Vagina (tissue), 2 donors: ENCODE measurements around the gene TMEM248. TPM values are rescaled to one million over a fixed set of nuclear protein-coding genes. Genes with fewer than 3 reads are reported as not detected.
"Not testable (repeated sequence)": the region's sequence is repeated elsewhere in the genome, so short reads cannot be mapped to it uniquely, and the experiment has no call there.

Source experiments
- DNase-seq, 2 donors: peaks; one replicate each; pipeline ENCODE4 v3.0.0-alpha.2; 2017; ENCODE audit errors: extremely low spot score in 2 of 2
- H3K27ac ChIP-seq: fragments of 200-600 bp; sonication (generic); one replicate; pipeline ENCODE4 v1.5.1; 2019
- H3K27me3 ChIP-seq: fragments of 200-600 bp; sonication (generic); one replicate; pipeline ENCODE4 v1.5.1; 2019
- H3K36me3 ChIP-seq, 2 donors: fragments of 200-600 bp; sonication (generic); one replicate each; pipeline ENCODE4 v1.5.1; 2017 to 2019
- H3K4me1 ChIP-seq: fragments of 200-600 bp; sonication (generic); one replicate; pipeline ENCODE4 v1.5.1; 2019
- H3K4me3 ChIP-seq, 2 donors: fragments of 200-600 bp; sonication (generic); 1 replicate in 1 of 2; 2 replicates in 1 of 2; pipeline ENCODE4 v1.5.1; 2016 to 2019
- H3K9me3 ChIP-seq: fragments of 200-600 bp; sonication (generic); one replicate; pipeline ENCODE4 v1.5.1; 2019
- POLR2A ChIP-seq, 2 donors: fragments of 450-650 bp; IDR thresholded peaks; one replicate each; pipeline ENCODE4 v1.6.1; 2017; ENCODE audit warnings: antibody characterized with exemption in 2 of 2, mild to moderate bottlenecking in 2 of 2, moderate library complexity in 2 of 2
- POLR2AphosphoS5 ChIP-seq, 2 donors: sonication (generic); formaldehyde crosslinking; IDR thresholded peaks; one replicate each; pipeline ENCODE4 v1.9.0; 2017; ENCODE audit warnings: antibody characterized with exemption in 2 of 2, mild to moderate bottlenecking in 2 of 2, low read depth in 1 of 2; ENCODE audit not compliant: insufficient read depth in 1 of 2
- intact Hi-C: fragments of 100-400 bp; cut with DNase I; formaldehyde crosslinking; loops from one replicate; pipeline ENCODE4 v1.15.1; 2023
- total RNA-seq: library from RNA; depleted of rRNA; stranded (reverse); fragments of >200 nt; gene quantifications from one replicate; pipeline ENCODE4 v1.2.3, GENCODE V29; 2016
- TF ChIP-seq, protein P1 (sequence below), 3 experiments: fragments of 450-650 bp in 2 of 3; fragments of 200-600 bp in 1 of 3; sonication (generic) in 1 of 3; IDR thresholded peaks; one replicate each; pipeline ENCODE4 v1.5.1; 2017 to 2019; ENCODE audit warnings: antibody characterized with exemption in 3 of 3, mild to moderate bottlenecking in 2 of 3, moderate library complexity in 2 of 3

Gene TMEM248
- total RNA-seq, 1 donor from 2014 or later = 59.7 TPM

DNA sequence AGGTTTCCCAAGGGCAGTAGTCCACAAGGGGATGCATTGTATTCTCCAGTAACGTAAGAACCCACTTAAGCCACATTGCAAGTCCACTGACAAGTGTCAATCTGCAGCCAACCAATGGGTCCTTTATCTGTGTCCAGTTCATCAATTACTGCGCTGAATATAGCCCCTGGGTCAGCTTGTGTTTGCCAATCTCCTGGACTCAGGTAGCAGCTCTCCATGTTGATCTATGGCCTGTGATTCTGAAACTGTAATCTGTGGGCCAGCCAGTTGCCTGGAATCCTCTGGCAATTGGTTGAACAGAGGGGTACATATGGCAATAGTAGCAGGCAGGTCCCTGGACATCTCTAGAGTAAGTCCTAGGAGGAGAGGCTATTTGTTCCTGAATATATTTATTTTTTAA lies 8.8 kb upstream of the TMEM248 start:
- H3K27me3 ChIP-seq = no peaks in the 10 kb centered on the region
- intact Hi-C loops = no loop called here

DNA sequence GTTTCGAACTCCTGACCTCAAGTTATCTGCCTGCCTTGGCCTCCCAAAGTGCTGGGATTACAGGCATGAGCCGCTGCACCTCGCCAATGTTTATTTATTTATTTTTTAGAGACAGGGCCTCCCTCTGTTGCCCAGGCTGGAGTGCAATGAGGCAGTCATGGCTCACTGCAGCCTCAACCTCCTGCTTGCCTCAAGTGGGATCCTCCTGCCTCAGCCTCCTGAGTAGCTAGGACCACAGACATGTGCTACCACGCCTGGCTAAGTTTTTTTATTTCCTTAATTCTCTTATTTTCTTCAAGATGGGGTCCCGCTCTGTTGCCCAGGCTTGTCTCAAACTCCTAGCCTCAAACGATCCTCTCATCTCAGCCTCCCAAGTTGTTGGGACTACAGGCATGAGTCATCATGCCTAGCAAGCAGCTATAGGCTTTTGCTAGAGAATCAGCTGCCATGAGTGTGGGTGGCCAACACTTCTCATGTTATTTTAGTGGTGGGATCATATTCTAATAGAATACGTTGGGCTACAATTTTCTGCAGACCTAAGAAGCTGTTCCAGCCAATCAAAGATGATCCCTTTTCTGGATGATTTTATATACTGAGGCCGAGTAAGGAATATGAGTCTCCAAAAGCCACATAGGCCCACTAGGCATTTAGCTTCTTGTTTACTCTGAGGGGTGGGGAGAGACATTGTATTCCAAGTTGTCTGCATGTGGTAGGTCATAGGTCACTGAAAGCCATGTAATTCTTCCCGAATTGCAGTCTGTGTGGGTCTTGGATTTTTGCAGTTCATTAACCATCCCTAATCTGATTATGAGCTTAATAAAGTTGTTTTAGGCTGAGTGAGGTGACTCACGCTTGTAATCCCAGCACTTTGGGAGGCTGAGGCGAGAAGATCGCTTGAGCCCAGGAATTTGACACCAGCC lies 7.6 kb upstream of the TMEM248 start:
- no peak overlapping the region for H3K4me3 ChIP-seq
- H3K4me1 ChIP-seq = no peaks in the 10 kb centered on the region
- no peaks in the 10 kb centered on the region for H3K36me3 ChIP-seq
- no peaks in the 10 kb centered on the region for H3K9me3 ChIP-seq
- intact Hi-C loops = no loop called here
- TF ChIP-seq, protein P1, sequence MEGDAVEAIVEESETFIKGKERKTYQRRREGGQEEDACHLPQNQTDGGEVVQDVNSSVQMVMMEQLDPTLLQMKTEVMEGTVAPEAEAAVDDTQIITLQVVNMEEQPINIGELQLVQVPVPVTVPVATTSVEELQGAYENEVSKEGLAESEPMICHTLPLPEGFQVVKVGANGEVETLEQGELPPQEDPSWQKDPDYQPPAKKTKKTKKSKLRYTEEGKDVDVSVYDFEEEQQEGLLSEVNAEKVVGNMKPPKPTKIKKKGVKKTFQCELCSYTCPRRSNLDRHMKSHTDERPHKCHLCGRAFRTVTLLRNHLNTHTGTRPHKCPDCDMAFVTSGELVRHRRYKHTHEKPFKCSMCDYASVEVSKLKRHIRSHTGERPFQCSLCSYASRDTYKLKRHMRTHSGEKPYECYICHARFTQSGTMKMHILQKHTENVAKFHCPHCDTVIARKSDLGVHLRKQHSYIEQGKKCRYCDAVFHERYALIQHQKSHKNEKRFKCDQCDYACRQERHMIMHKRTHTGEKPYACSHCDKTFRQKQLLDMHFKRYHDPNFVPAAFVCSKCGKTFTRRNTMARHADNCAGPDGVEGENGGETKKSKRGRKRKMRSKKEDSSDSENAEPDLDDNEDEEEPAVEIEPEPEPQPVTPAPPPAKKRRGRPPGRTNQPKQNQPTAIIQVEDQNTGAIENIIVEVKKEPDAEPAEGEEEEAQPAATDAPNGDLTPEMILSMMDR (IDR thresholded peaks at IDR 0.05) = no peak
- TF ChIP-seq POLR2A (IDR thresholded peaks at IDR 0.05) (no peak), POLR2AphosphoS5 (IDR thresholded peaks at IDR 0.05; ENCODE audit: insufficient read depth in 1 of 2, low read depth in 1 of 2) (no peak)
- DNase-seq = no peak
- H3K27ac ChIP-seq = no peak overlapping the region
- H3K27me3 ChIP-seq = no peaks in the 10 kb centered on the region

More for the DNA sequence above, 8.8 kb upstream of the TMEM248 start:
- no peak overlapping the region for H3K27ac ChIP-seq
- no peak overlapping the region for H3K4me3 ChIP-seq
- H3K9me3 ChIP-seq = no peaks in the 10 kb centered on the region
- no peak for DNase-seq
- no peak for TF ChIP-seq POLR2AphosphoS5 (IDR thresholded peaks at IDR 0.05; ENCODE audit: insufficient read depth in 1 of 2, low read depth in 1 of 2)
- no peak for TF ChIP-seq POLR2A (IDR thresholded peaks at IDR 0.05)
- TF ChIP-seq, protein P1 (IDR thresholded peaks at IDR 0.05) = no peak
- H3K36me3 ChIP-seq = no peaks in the 10 kb centered on the region
- no peaks in the 10 kb centered on the region for H3K4me1 ChIP-seq

DNA sequence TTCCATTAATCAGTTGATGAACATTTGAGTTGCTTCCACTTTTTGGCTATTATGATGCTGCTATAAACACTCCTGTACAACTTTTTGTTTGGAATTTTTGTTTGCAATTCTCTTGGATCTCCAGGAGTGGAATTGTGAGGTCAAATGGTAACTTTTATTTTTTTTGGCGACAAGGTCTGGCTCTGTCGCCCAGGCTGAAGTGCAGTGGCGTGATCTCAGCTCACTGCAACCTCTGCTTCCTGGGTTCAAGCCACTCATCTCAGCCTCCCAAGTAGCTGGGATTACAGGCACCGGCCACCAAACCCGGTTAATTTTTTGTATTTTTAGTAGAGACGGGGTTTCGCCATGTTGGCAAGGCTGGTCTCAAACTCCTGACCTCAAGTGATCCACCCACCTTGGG lies 3.1 kb upstream of the TMEM248 start:
- H3K9me3 ChIP-seq, H3K27me3 ChIP-seq, intact Hi-C loops, H3K36me3 ChIP-seq, H3K4me3 ChIP-seq, DNase-seq, H3K27ac ChIP-seq: not testable (repeated sequence)
- peaks cover 20% of the 10 kb centered on the region for H3K4me1 ChIP-seq

DNA sequence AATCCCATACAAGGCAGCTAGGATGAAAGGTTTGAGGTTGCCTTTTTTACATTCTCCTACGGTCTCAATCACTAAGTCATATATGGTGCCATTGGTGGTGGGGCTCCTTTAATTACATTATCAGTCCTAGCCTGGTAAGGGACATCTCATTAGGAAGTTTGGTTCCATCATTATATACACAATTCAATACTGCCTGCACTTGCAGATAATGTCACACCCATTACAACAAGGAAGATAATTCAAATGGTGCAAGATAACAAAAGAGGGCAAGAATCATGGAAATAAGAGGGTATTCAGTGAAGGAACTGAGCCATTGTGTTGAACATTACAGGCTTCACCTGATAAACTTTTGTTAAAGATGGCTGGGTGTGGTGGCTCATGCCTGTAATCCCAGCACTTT lies 1.7 kb upstream of the TMEM248 start:
- TF ChIP-seq, protein P1 (IDR thresholded peaks at IDR 0.05) = no peak
- TF ChIP-seq POLR2AphosphoS5 (IDR thresholded peaks at IDR 0.05; ENCODE audit: insufficient read depth in 1 of 2, low read depth in 1 of 2) = no peak
- TF ChIP-seq POLR2A (IDR thresholded peaks at IDR 0.05) = no peak
- Histone ChIP-seq H3K27me3 (no peaks in the 10 kb centered on the region), H3K9me3 (no peaks in the 10 kb centered on the region), H3K36me3 (no peaks in the 10 kb centered on the region), H3K27ac (no peak overlapping the region), H3K4me3 (no peak overlapping the region), H3K4me1 (peaks cover 34% of the 10 kb centered on the region)
- no peak for DNase-seq
- intact Hi-C loops = no loop called here

DNA sequence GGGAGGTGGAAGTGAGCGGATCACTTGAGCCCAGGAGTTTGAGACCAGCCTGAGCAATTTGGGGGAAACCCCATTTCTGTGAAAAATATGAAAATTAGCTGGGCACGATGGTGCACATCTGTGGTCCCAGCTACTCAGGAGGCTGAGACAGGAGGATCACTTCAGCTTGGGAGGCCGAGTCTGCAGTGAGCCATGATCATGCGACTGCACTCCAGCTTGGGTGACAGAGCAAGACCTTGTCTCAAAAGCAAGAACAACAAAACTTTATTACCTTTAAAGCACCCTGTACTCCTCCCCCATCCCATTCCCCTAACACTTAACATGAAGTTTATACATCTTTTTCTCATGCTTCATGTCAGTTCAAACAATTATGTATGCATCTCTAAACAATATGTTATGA lies 1.3 kb upstream of the TMEM248 start:
- TF ChIP-seq, protein P1 (IDR thresholded peaks at IDR 0.05) = no peak
- TF ChIP-seq POLR2AphosphoS5 (IDR thresholded peaks at IDR 0.05; ENCODE audit: insufficient read depth in 1 of 2, low read depth in 1 of 2) = no peak
- no peak for TF ChIP-seq POLR2A (IDR thresholded peaks at IDR 0.05)
- Histone ChIP-seq H3K9me3 (no peaks in the 10 kb centered on the region), H3K36me3 (no peaks in the 10 kb centered on the region), H3K27me3 (no peaks in the 10 kb centered on the region), H3K27ac (no peak overlapping the region), H3K4me1 (peaks cover 38% of the 10 kb centered on the region), H3K4me3 (no peak overlapping the region)
- DNase-seq = no peak
- intact Hi-C loops = no loop called here
